Activated T-helper 1 cell treated with anti-CD3 and anti-CD28 coated beads, Interleukin-2, amount 50 U/mL, for 16 hours (primary cell): ENCODE results near the gene UBC.
"Not testable (repeated sequence)": the region's sequence is repeated elsewhere in the genome, so short reads cannot be mapped to it uniquely, and the experiment has no call there.

ENCODE experiments used
- DNase-seq, 2 donors: peaks; one replicate each; pipeline ENCODE4 v3.0.0-alpha.2; 2020; ENCODE audit warnings: low read depth in 1 of 2, low spot score in 1 of 2

UBC gene

GRCh38 chr12:124887766-124888165 lies 26.7 kb downstream of the UBC start:
- DNase-seq: not testable (repeated sequence)

DNA sequence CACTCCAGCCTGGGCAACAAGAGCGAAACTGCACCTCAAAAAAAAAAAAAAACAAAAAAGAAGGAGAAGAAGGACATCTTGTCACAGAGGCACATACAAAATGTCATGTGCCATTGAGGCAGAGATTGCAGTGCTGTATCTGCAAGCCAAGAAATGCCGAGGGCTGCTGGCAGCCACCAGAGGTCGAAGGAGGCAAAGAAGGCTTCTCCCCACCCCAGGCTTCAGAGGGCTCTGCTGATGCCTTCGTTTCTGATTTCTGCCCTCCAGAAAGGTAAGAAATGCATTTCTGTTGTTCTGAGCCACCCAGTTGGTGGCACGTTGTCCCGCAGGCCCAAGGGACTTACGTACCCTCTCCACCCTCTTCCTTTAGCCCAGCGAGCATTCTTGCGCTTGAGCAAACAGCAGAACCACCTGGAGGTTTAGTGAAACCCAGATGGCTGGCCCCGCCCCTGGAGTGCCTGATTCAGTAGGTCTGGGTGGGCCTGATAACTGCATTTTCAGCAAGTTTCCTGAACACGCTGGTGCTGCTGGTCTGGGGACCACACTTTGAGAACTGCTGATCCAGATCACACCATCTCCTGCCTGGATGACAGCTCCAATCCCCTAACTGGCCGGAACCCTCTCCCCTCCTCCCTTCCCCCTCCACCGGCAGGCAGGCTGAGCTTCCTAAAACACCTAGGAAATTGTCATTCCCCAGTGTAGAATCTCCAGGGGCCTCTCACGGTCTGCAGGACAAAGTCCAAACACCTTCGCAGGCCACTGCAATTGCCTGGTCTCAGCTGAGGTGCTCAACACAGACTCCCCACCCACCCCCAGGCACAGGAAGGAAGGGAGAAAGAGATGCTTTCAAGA lies 29.6 kb downstream of the UBC start:
- DNase-seq: no peak

- no peak for DNase-seq
These were observed 31.0 kb downstream of the UBC start for GRCh38 chr12:124883263-124884130.

DNA sequence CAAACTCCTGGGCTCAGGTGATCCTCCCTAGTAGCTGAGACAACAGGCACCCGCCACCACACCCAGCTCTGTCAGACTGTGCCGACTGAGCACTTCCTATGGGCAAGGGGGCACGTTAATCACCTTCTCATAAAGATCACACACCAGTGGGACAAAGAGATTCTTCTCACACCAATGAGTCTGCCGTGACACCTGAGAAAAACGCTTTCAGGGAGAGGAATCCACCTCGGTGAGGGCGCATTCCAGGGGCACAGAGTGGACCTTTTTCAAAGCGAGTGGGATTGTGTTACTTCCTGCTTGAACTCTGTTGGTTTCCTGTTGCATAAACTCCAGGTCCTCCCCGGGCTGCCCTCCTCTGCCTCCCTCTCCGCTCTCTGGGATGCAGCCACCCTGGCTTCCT lies 33.3 kb downstream of the UBC start:
- no peak for DNase-seq

DNA sequence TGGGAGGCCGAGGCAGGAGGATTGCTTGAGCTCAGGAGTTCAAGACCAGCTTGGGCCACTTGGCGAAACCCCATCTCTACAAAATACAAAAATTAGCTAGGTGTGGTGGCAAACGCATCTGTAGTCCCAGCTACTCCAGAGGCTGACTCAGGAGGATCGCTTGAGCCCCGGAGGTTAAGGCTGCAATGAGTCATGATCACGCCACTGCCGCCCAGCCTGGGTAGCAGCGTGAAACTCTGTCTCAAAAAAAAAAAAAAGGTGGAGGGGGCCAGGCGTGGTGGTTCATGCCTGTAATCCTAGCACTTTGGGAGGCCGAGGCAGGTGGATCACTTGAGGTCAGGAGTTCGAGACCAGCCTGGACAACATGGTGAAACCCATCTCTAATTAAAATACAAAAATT lies 34.1 kb downstream of the UBC start:
- not testable (repeated sequence) for DNase-seq

DNA sequence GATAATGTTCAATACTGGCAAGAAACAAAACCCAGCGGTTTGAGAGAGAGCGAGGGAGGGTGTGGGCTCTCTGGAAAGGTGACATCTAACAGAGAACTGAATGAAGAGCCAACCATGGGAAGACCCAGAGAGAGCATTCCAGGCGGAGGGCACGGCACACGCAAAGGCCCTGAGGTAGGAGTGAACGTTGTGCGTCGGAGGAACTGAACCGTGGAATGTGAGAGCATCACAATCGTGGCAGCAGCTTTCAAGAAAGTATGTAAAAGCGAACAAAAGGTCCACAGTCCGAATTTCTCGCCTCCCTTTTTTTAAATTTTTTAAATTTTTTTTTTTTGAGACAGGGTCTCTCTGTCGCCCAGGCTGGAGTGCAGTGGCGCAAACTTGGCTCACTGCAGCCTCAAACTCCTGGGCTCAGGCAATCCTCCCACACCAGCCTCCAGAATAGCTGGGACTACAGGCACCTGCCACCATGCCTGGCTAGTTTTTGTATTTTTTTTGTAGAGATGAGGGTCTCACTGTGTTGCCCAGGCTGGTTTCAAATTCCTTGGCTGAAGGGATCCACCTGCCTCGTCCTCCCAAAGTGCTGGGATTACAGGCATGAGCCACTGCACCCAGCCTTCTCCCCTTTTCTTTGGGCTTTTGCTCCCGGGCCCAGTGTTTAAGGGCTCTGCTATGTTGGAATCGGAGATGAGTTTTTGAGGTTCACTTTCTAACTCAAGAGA lies 35.5 kb downstream of the UBC start:
- no peak for DNase-seq

DNA sequence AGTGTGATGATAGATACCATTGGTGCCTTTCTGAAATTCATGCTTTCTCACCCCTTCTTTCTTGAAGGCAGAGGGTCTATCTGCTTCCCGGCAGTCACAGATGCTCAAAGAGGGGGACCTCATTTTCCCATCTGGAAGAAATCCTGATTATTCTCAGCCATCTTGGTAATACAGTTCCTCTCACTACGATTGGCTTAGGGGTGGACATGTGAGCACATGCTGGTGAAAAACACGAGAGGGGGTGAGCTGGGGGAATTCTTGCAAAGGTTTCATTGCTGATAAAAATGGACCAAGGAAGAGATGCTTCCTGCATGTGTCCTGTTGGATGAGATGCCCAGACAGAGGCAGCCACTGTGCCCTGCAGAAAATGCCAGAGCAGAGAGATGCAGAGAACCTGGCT lies 37.0 kb downstream of the UBC start:
- no peak for DNase-seq

DNA sequence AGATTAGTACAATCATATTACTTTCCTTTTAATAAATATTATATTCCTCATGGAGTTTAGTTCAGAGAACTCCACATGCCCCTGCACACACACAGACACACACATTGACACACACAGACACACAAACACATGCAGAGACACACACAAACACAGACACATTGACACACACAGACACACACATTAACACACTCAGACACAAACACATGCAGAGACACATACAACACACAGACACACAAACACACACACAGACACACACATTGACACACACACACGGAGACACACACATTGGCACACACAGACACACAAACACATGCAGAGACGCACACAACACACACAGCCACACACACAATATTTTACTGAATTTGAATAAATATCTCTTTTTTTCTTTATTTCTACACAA lies 38.3 kb downstream of the UBC start:
- DNase-seq: no peak

DNA sequence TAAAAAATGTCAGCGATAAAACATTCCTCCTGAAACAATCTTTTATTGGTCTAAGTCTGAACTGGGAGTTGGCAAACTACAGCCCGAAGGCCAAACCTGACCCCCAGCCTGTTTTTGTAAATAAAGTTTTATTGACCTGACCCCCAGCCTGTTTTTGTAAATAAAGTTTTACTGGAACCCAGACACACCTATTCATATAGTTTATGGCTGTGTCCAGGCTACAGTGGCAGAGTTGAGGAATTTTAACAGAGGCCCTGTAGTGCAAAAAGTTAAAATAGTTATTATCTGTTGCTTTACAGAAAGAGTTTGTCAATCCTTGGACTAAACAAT lies 38.7 kb downstream of the UBC start:
- no peak for DNase-seq

GRCh38 chr12:124874988-124875802 lies 39.3 kb downstream of the UBC start:
- DNase-seq: no peak

DNA sequence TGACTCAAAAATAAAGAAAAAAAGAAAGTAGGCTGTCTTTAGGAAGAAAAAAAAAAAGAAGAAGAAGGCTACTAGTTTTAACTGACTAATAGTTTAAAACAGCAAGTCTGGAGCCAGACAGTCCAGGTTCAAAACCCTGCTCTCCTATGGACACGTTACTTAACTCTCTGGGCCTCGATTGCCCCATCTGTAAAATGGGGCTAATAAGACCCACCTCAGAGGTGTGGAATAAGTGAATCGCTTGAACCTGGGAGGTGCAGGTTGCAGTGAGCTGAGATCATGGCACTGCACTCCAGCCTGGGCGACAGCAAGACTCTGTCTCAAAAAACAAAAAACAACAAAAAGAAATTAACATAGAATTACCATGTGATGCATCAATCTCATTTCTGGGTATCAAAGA lies 40.3 kb downstream of the UBC start:
- DNase-seq: no peak

- no peak for DNase-seq
These were observed 42.3 kb downstream of the UBC start for GRCh38 chr12:124872068-124872719.

DNA sequence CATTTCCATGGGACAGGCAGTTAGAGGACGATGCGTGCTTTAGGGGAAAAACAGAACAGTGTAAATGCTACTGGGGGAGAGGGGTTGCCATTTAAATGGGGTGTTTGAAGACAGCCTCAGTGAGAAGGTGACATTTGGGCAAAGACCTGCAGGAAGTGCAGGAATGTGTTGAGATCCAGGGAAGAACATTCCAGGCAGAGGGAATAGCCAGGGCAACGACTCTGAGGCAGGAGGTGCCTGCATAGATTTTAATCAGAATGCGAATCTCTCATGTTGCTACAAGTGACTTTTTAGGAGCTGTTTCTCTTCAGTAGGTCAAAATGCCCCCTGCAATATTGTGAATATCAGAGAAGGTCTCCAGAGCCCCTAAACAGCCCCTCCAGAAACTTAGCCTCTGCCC lies 43.2 kb downstream of the UBC start:
- no peak for DNase-seq

- no peak for DNase-seq
These were observed 43.9 kb downstream of the UBC start for GRCh38 chr12:124870515-124870914.

GRCh38 chr12:124869059-124869665 lies 45.3 kb downstream of the UBC start:
- no peak for DNase-seq

GRCh38 chr12:124868252-124869058 lies 46.0 kb downstream of the UBC start:
- no peak for DNase-seq

DNA sequence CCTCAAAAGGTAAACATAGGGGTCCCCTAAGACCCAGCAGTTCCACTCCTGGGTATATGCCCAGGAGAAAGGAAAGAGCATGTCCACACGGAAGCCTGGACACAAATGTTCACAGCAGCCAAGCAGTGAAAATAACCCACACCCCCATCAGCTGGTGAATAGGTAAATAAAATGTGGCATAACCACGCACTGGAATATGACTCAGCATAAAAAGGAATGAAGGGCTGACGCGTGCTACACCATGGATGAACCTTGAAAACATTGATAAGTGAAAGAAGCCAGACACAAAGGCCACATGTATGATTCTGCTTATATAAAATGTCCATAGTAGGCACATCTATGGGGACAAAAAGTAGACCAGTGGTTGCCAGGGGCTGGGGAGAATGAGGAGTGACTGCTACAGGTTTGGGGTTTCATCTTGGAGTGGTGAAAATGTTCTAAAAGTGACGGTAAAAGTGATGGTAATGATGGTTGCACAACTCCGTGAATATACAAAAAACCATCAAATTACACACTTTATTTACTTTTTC lies 47.0 kb downstream of the UBC start:
- DNase-seq: no peak

- no peak for DNase-seq
These were observed 47.5 kb downstream of the UBC start for GRCh38 chr12:124866883-124867400.
